HEK293 (cell line): ENCODE results near the gene SYNE2.

Experiments used
- CTCF ChIA-PET: fragments of 350-600 bp; formaldehyde crosslinking; extraction: SDS; loops from one replicate; lab custom pipeline; 2021; ENCODE audit warnings: antibody characterized with exemption; lab: Yijun Ruan, JAX
- POLR2A ChIA-PET: fragments of 300-600 bp; formaldehyde crosslinking; extraction: SDS; loops from one replicate; lab custom pipeline; 2020; ENCODE audit warnings: antibody characterized with exemption, inconsistent platforms; lab: Yijun Ruan, JAX
- H3K27ac ChIP-seq: fragments of 200-500 bp; sonication (Bioruptor generic); 2 replicates; pipeline ENCODE4 v1.5.1; 2014; ENCODE audit warnings: low read depth, low read length, control low read depth, inconsistent platforms; ENCODE audit errors: extremely low read depth
- H3K36me3 ChIP-seq, 2 experiments: fragments of 200-500 bp in 1 of 2; sonication (Bioruptor generic) in 1 of 2; 1 replicate in 1 of 2; 2 replicates in 1 of 2; pipeline ENCODE4 v1.5.1; 2014 to 2017; ENCODE audit warnings: inconsistent platforms in 2 of 2, low read length in 2 of 2; ENCODE audit not compliant: control insufficient read depth in 2 of 2, insufficient read depth in 1 of 2
- H3K4me1 ChIP-seq: fragments of 200-500 bp; sonication (Bioruptor generic); 2 replicates; pipeline ENCODE4 v1.5.1; 2014; ENCODE audit warnings: mild to moderate bottlenecking, low read length, inconsistent platforms; ENCODE audit not compliant: control insufficient read depth, insufficient read depth
- H3K4me3 ChIP-seq: 2 replicates; pipeline ENCODE4 v1.5.1; 2011; ENCODE audit warnings: low read depth, mild to moderate bottlenecking, control low read depth, low read length, moderate library complexity
- H3K9me3 ChIP-seq: fragments of 200-500 bp; sonication (Bioruptor generic); 2 replicates; pipeline ENCODE4 v1.5.1; 2014; ENCODE audit warnings: low read depth, low read length, inconsistent platforms; ENCODE audit not compliant: control insufficient read depth, insufficient read depth
- BCL11B ChIP-seq: fragments of 450-650 bp; formaldehyde crosslinking; IDR thresholded peaks from 2 replicates; pipeline ENCODE4 v1.5.1; 2016; ENCODE audit warnings: low read depth, missing biosample characterization, missing genetic modification characterization
- ELK4 ChIP-seq: IDR thresholded peaks from 2 replicates; pipeline ENCODE4 v1.6.1; 2011; ENCODE audit warnings: mild to moderate bottlenecking, low read depth, low read length, borderline replicate concordance
- GFI1B ChIP-seq: fragments of 450-650 bp; formaldehyde crosslinking; IDR thresholded peaks from 2 replicates; pipeline ENCODE4 v1.5.1; 2016; ENCODE audit warnings: missing biosample characterization, missing genetic modification characterization
- KLF1 ChIP-seq: fragments of 450-650 bp; formaldehyde crosslinking; IDR thresholded peaks from 2 replicates; pipeline ENCODE4 v1.5.1; 2016; ENCODE audit warnings: missing biosample characterization, missing genetic modification characterization
- PRDM4 ChIP-seq: fragments of 450-650 bp; formaldehyde crosslinking; IDR thresholded peaks from 2 replicates; pipeline ENCODE4 v1.5.1; 2017; ENCODE audit warnings: missing biosample characterization, missing genetic modification characterization
- ZBTB49 ChIP-seq: fragments of 450-650 bp; formaldehyde crosslinking; IDR thresholded peaks from 2 replicates; pipeline ENCODE4 v1.5.1; 2016; ENCODE audit warnings: missing biosample characterization, missing genetic modification characterization, low read depth
- ZNF114 ChIP-seq: fragments of 450-650 bp; formaldehyde crosslinking; IDR thresholded peaks from 2 replicates; pipeline ENCODE4 v1.5.0; 2017; ENCODE audit warnings: missing biosample characterization, missing genetic modification characterization
- ZNF23 ChIP-seq: fragments of 450-650 bp; formaldehyde crosslinking; IDR thresholded peaks from 2 replicates; pipeline ENCODE4 v1.5.1; 2016; ENCODE audit warnings: missing biosample characterization, missing genetic modification characterization, borderline replicate concordance
- ZNF274 ChIP-seq, 2 experiments: fragments of 200-500 bp in 1 of 2; fragments of 450-650 bp in 1 of 2; sonication (Bioruptor generic) in 1 of 2; formaldehyde crosslinking in 1 of 2; IDR thresholded peaks; 2 replicates each; pipeline versions ENCODE4 v1.5.1 to v1.6.1; 2014 to 2016; ENCODE audit warnings: borderline replicate concordance in 1 of 2, inconsistent platforms in 1 of 2, low read length in 1 of 2, missing biosample characterization in 1 of 2, missing genetic modification characterization in 1 of 2
- ZNF280D ChIP-seq: fragments of 450-650 bp; formaldehyde crosslinking; IDR thresholded peaks from 2 replicates; pipeline ENCODE4 v1.5.1; 2016; ENCODE audit warnings: missing biosample characterization, missing genetic modification characterization
- ZNF324 ChIP-seq: fragments of 450-650 bp; formaldehyde crosslinking; IDR thresholded peaks from 2 replicates; pipeline ENCODE4 v1.5.1; 2016; ENCODE audit warnings: missing biosample characterization, missing genetic modification characterization
- ZNF433 ChIP-seq: fragments of 450-650 bp; formaldehyde crosslinking; IDR thresholded peaks from 2 replicates; pipeline ENCODE4 v1.5.1; 2016; ENCODE audit warnings: missing biosample characterization, missing genetic modification characterization, low read depth
- ZNF501 ChIP-seq: fragments of 450-650 bp; formaldehyde crosslinking; IDR thresholded peaks from 2 replicates; pipeline ENCODE4 v1.5.1; 2016; ENCODE audit warnings: missing biosample characterization, missing genetic modification characterization
- ZNF510 ChIP-seq: fragments of 450-650 bp; formaldehyde crosslinking; IDR thresholded peaks from 2 replicates; pipeline ENCODE4 v1.5.1; 2018; ENCODE audit warnings: mild to moderate bottlenecking, missing genetic modification characterization, missing biosample characterization; ENCODE audit not compliant: insufficient replicate concordance
- ZNF513 ChIP-seq: fragments of 450-650 bp; IDR thresholded peaks from 2 replicates; pipeline ENCODE4 v1.5.1; 2018; ENCODE audit warnings: missing biosample characterization, missing genetic modification characterization
- ZNF561 ChIP-seq: fragments of 450-650 bp; IDR thresholded peaks from 2 replicates; pipeline ENCODE4 v1.5.1; 2018; ENCODE audit warnings: missing biosample characterization, missing genetic modification characterization, borderline replicate concordance
- ZNF624 ChIP-seq: fragments of 450-650 bp; formaldehyde crosslinking; IDR thresholded peaks from 2 replicates; pipeline ENCODE4 v1.5.1; 2017; ENCODE audit warnings: missing biosample characterization, missing genetic modification characterization
- ZNF692 ChIP-seq: fragments of 450-650 bp; formaldehyde crosslinking; IDR thresholded peaks from 2 replicates; pipeline ENCODE4 v1.5.1; 2016; ENCODE audit warnings: missing biosample characterization, missing genetic modification characterization
- ZNF785 ChIP-seq: fragments of 450-650 bp; formaldehyde crosslinking; IDR thresholded peaks from 2 replicates; pipeline ENCODE4 v1.5.1; 2016; ENCODE audit warnings: missing biosample characterization, missing genetic modification characterization

SYNE2 gene

GRCh38 chr14:63964113-63964512 lies 111.3 kb downstream of the SYNE2 start:
- TF ChIP-seq ZNF513 (no peak), ZNF114 (tag by site-specific recombination) (no peak), ZNF274 (IDR thresholded peaks at IDR 0.05; ENCODE audit: low read length) (no peak), ZNF274 (tag by site-specific recombination; IDR thresholded peaks at IDR 0.05; ENCODE audit: borderline replicate concordance) (no peak), ZNF561 (tag by site-specific recombination) (no peak), ZNF280D (tag by site-specific recombination) (no peak), BCL11B (tag by site-specific recombination) (no peak), ZNF501 (tag by site-specific recombination) (no peak), ZBTB49 (tag by site-specific recombination) (no peak), ZNF23 (tag by site-specific recombination) (no peak), ZNF324 (tag by site-specific recombination) (no peak), ZNF510 (tag by site-specific recombination) (no peak), ELK4 (no peak), KLF1 (tag by site-specific recombination) (no peak), PRDM4 (tag by site-specific recombination) (no peak), ZNF433 (tag by site-specific recombination) (no peak), GFI1B (tag by site-specific recombination) (no peak), ZNF624 (tag by site-specific recombination) (no peak), ZNF692 (tag by site-specific recombination) (no peak), ZNF785 (tag by site-specific recombination) (no peak)
- H3K36me3 ChIP-seq: peaks cover 11 to 18% of the 10 kb centered on the region in 2 experiments; a peak in 2 of 3 replicates
- CTCF ChIA-PET: interaction anchor here (0.7 kb wide), 1 partner anchor 1020 kb away, joined by 4 read pairs; no protein-coding TSS in a partner anchor

More at GRCh38 chr14:63964113-63964512, 111.3 kb downstream of the SYNE2 start:
- no peaks in the 10 kb centered on the region for H3K4me1 ChIP-seq
- H3K9me3 ChIP-seq: no peaks in the 10 kb centered on the region
- no peak overlapping the region for H3K27ac ChIP-seq
- no peak overlapping the region for H3K4me3 ChIP-seq
- POLR2A ChIA-PET: interaction anchor here (0.6 kb wide), 1 partner anchor 62 kb away, joined by 3 read pairs; no protein-coding TSS in a partner anchor
